Immature natural killer cell (primary cell): Measurements from ENCODE around the gene UBE2O. TPM values are rescaled to one million over a fixed set of nuclear protein-coding genes. Genes with fewer than 3 reads are reported as not detected.

Experiments
- DNase-seq, 3 donors: peaks; one replicate each; pipeline ENCODE4 v3.0.0; 2022; ENCODE audit warnings: mixed read lengths in 1 of 3
- H3K27ac Mint-ChIP-seq, 6 donors: one replicate each; pipeline ENCODE4 v1.8.0; 2020; ENCODE audit warnings: mixed read lengths in 6 of 6, mild to moderate bottlenecking in 5 of 6, inconsistent platforms in 4 of 6, moderate library complexity in 3 of 6
- H3K27me3 Mint-ChIP-seq, 3 donors: one replicate each; pipeline ENCODE4 v1.8.0; 2020 to 2021; ENCODE audit warnings: low read depth in 3 of 3, mild to moderate bottlenecking in 3 of 3, mixed read lengths in 3 of 3, moderate library complexity in 3 of 3, inconsistent platforms in 1 of 3
- H3K36me3 Mint-ChIP-seq, 3 donors: one replicate each; pipeline ENCODE4 v1.8.0; 2020; ENCODE audit warnings: mixed read lengths in 3 of 3, inconsistent platforms in 2 of 3, mild to moderate bottlenecking in 2 of 3
- H3K4me1 Mint-ChIP-seq, 2 donors: one replicate each; pipeline ENCODE4 v1.8.0; 2020; ENCODE audit warnings: inconsistent platforms in 2 of 2, mild to moderate bottlenecking in 2 of 2, mixed read lengths in 2 of 2, moderate library complexity in 1 of 2
- H3K4me3 Mint-ChIP-seq, 5 donors: one replicate each; pipeline ENCODE4 v1.8.0; 2020; ENCODE audit warnings: mild to moderate bottlenecking in 5 of 5, mixed read lengths in 5 of 5, inconsistent platforms in 3 of 5, moderate library complexity in 3 of 5
- H3K9me3 Mint-ChIP-seq, 6 donors: one replicate each; pipeline ENCODE4 v1.8.0; 2020; ENCODE audit warnings: mild to moderate bottlenecking in 6 of 6, mixed read lengths in 6 of 6, inconsistent platforms in 4 of 6, moderate library complexity in 3 of 6
- polyA plus RNA-seq, 3 donors: library from polyadenylated mRNA; unstranded; fragments of 300-500 nt; fragmentation: Illumina TruSeq; gene quantifications; one replicate each; pipeline ENCODE4 v1.2.3, GENCODE V29; 2021

UBE2O gene
- polyA plus RNA-seq, 3 donors from 2014 or later: 0.19 to 14.3 (median 5.2) TPM

- H3K9me3 Mint-ChIP-seq: no peaks in the 10 kb centered on the region
- H3K27ac Mint-ChIP-seq: peak overlapping the region in 4 of 6 donors; percentile 17 to 55 (median 22)
- peaks cover 18 to 30% (median 24%) of the 10 kb centered on the region in 3 donors for H3K36me3 Mint-ChIP-seq
- DNase-seq: no peak
- H3K4me3 Mint-ChIP-seq: peak overlapping the region in 1 of 5 donors; percentile 73
- peaks cover 0 to 10% (median 6%) of the 10 kb centered on the region in 3 donors for H3K27me3 Mint-ChIP-seq
- peaks cover 28 to 49% of the 10 kb centered on the region in 2 donors for H3K4me1 Mint-ChIP-seq
Observed at GRCh38 chr17:76405967-76406647, 46.8 kb downstream of the UBE2O start.

DNA sequence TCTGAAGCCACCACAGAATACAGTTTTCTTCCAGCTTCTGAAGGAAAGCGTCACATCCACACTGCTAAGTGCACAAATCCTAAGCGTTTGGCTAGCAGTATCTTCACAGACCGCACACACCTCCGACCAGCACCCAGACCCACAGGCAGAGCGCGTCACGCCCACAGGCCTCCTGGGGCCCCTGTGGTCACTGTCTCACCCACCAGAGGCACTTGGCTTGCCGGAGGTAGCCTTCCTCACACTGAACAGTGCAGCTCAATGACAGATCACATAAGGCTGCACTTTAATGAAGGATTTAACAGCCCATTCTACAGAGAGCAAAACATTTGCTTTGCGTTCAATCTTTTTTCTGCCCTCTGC is 47.4 kb downstream of the UBE2O start:
- Mint-ChIP-seq H3K4me1 (peaks cover 28 to 49% of the 10 kb centered on the region in 2 donors), H3K27me3 (peaks cover 0 to 10% (median 6%) of the 10 kb centered on the region in 3 donors), H3K4me3 (peak overlapping the region in 1 of 5 donors; percentile 73), H3K36me3 (peaks cover 19 to 33% (median 27%) of the 10 kb centered on the region in 3 donors), H3K9me3 (no peaks in the 10 kb centered on the region), H3K27ac (peak overlapping the region in 4 of 6 donors; percentile 17 to 55 (median 25))
- DNase-seq: peak; percentile 62 to 68 (median 65)

GRCh38 chr17:76404976-76405563 is 47.9 kb downstream of the UBE2O start:
- Mint-ChIP-seq H3K4me3 (peak overlapping the region in 1 of 5 donors; percentile 73), H3K36me3 (peaks cover 19 to 33% (median 27%) of the 10 kb centered on the region in 3 donors), H3K9me3 (no peaks in the 10 kb centered on the region), H3K27me3 (peaks cover 0 to 10% (median 6%) of the 10 kb centered on the region in 3 donors), H3K4me1 (peaks cover 28 to 49% of the 10 kb centered on the region in 2 donors), H3K27ac (peak overlapping the region in 2 of 6 donors; percentile 17 to 55)
- no peak for DNase-seq

GRCh38 chr17:76404256-76404655 is 48.7 kb downstream of the UBE2O start:
- peak overlapping the region in 1 of 6 donors; percentile 25 for H3K27ac Mint-ChIP-seq

GRCh38 chr17:76402711-76403110 is 50.2 kb downstream of the UBE2O start:
- peaks cover 23 to 35% of the 10 kb centered on the region in 2 donors for H3K4me1 Mint-ChIP-seq
- H3K36me3 Mint-ChIP-seq: peaks cover 26 to 48% (median 33%) of the 10 kb centered on the region in 3 donors
- peak overlapping the region in 1 of 6 donors; percentile 12 for H3K27ac Mint-ChIP-seq
- peaks cover 0 to 6% (median 4%) of the 10 kb centered on the region in 3 donors for H3K27me3 Mint-ChIP-seq
- DNase-seq: no peak
- H3K9me3 Mint-ChIP-seq: no peaks in the 10 kb centered on the region
- no peak overlapping the region for H3K4me3 Mint-ChIP-seq

More at GRCh38 chr17:76404256-76404655, 48.7 kb downstream of the UBE2O start:
- peaks cover 28 to 49% of the 10 kb centered on the region in 2 donors for H3K4me1 Mint-ChIP-seq
- peaks cover 0 to 10% (median 6%) of the 10 kb centered on the region in 3 donors for H3K27me3 Mint-ChIP-seq
- no peak for DNase-seq
- H3K36me3 Mint-ChIP-seq: peaks cover 19 to 39% (median 27%) of the 10 kb centered on the region in 3 donors
- no peak overlapping the region for H3K4me3 Mint-ChIP-seq
- no peaks in the 10 kb centered on the region for H3K9me3 Mint-ChIP-seq

DNA sequence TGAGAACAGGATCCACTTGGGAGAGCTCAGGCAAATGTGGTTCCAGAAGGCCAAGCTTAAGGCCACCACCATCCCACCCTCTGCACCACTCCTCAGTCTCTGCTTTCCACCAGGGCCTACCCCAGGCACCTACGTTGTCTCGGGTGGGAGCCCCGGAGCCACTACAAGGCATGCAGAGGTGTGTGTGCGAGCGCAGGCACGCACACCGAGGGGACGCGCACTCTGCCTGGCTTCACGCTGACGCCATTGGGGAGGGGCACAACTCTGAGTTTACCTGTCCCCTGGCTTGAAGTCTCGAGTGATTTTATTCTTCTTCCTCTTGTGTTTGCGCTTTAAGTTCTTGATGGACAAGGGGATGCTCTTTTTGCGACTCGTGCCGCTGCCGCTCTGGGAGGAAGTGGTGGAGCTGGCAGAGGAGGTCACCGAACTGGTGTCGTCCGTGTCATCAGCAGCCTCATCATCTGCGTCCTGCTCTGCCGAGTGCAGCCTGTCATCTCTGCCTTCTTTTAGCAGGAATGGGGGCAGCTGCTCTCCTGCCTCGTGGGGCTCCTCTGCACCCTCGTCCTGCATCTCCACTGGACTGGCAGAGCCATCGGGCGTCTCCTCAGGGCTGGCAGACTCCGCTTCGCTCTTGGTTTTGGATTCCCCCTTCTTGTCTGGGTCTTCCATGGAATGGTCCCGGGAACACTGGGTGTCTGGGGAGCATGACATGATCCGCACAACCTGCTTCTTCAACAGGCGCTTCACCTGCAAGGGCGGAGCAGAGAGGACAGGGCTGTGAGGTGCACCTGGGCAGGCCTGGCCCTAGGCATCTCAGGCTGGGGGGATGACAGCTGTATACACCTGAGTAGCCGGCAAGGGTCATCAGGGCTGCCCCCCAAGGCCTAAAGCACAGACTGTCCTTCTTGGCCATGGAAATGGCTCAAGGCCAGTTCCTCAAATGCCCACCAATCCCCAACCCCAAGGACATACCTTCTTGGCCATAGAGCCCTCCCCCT is 53.5 kb downstream of the UBE2O start:
- no peak overlapping the region for H3K27ac Mint-ChIP-seq
- H3K4me3 Mint-ChIP-seq: no peak overlapping the region
- H3K36me3 Mint-ChIP-seq: peaks cover 24 to 52% (median 35%) of the 10 kb centered on the region in 3 donors
- no peaks in the 10 kb centered on the region for H3K27me3 Mint-ChIP-seq
- no peak for DNase-seq
- H3K9me3 Mint-ChIP-seq: no peaks in the 10 kb centered on the region
- peaks cover 5 to 10% of the 10 kb centered on the region in 2 donors for H3K4me1 Mint-ChIP-seq

DNA sequence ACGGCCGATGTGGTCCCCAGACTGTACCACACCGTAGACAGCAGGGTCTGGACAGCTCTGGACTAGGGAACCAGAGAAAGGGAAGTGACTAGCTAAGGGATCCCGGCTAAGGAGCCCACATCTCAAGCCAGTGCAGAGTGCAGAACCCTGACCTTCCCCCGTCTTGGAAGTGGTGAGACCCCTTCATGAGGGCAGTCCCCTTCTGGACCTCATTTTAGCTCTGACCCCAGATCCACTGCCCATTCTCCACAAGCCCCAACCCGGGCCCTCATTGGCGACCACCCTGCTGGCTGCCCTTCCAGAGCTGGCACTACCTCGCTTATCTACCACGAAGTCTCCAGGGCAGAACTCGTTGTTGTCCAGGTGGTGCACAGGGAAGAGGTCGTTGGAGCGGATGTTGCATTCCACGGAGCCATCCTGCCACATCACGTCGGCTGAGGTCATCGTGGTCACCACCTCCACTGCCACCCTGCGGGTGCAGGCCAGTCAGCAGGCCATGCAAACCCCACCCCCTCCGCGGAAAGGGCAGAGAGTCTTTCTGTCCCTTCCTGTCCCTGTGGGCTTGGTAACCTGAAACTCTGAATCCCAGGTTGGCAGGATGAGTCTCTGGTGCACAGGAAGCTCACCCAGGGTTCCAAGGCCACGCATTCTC is 54.3 kb downstream of the UBE2O start:
- H3K4me3 Mint-ChIP-seq: no peak overlapping the region
- DNase-seq: no peak
- H3K27ac Mint-ChIP-seq: no peak overlapping the region
- H3K9me3 Mint-ChIP-seq: no peaks in the 10 kb centered on the region
- no peaks in the 10 kb centered on the region for H3K27me3 Mint-ChIP-seq
- H3K4me1 Mint-ChIP-seq: peaks cover 2 to 3% of the 10 kb centered on the region in 2 donors
- peaks cover 22 to 51% (median 26%) of the 10 kb centered on the region in 3 donors for H3K36me3 Mint-ChIP-seq

DNA sequence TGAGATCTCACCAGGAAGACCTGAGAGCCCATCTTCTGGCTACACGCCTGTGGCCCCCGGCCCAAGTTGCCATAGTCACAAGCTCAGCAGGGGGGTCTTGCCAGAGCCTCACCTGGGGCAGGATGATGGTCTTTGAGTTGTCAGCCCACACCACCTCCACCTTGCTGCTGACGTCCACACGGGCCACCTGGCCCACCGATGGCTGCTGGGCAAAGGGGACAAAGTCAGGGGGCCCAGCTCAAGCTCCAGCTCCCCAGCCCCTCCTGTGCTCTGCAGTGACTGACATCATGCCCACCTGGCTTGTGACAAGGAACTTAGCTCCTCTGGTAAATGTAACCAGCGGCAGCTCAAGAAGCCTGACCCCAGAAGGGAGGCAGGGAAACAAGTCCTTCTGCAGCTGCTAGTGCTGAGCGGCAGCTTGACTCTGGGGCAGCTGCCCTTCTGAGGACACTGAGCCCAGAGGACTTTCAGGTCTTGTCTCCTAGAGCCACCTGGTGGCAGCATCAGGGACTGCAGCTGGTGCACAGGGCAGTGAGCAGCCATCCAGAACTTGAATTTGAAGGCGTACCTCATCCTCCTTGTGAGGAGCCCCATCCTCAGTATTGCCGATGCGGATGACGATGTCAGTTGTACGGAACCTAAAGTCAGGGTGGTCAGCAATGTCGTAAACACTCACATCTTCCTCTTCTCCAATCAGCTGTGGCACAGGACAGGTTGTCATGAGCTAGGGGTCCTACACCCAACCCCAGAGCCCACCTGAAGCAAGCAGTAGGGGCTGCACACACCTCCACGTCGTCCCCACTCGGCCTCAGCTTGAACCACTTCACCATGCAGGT is 55.0 kb downstream of the UBE2O start:
- no peak overlapping the region for H3K27ac Mint-ChIP-seq
- peaks cover 23 to 50% (median 24%) of the 10 kb centered on the region in 3 donors for H3K36me3 Mint-ChIP-seq
- DNase-seq: peak; percentile 71 to 77 (median 73)
- peaks cover 0 to 4% (median 0%) of the 10 kb centered on the region in 3 donors for H3K27me3 Mint-ChIP-seq
- peaks cover 0 to 3% of the 10 kb centered on the region in 2 donors for H3K4me1 Mint-ChIP-seq
- no peaks in the 10 kb centered on the region for H3K9me3 Mint-ChIP-seq
- no peak overlapping the region for H3K4me3 Mint-ChIP-seq

DNA sequence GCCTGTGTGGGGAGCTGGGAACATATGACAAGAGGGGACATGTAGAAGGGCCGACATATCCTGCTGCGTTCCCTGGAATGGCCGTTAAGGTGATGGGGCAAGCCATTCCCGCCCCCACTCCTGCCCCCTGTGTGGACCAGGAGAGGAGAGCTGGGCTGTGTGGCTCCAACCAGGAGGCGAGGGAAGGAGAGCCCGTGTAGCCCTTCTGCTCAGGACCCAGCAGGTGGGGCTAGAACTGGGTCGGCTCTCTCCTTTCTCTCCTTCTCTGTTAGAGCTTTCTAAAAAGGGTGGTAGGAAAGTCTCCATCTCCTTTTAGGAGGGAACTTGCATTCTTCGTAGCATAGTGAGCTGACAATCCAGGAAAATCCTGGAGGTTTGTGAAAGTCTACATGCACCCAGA is 55.8 kb downstream of the UBE2O start:
- DNase-seq: no peak
- peaks cover 0 to 3% of the 10 kb centered on the region in 2 donors for H3K4me1 Mint-ChIP-seq
- H3K27me3 Mint-ChIP-seq: peaks cover 0 to 4% (median 0%) of the 10 kb centered on the region in 3 donors
- H3K36me3 Mint-ChIP-seq: peaks cover 19 to 43% (median 21%) of the 10 kb centered on the region in 3 donors
- no peak overlapping the region for H3K27ac Mint-ChIP-seq
- no peak overlapping the region for H3K4me3 Mint-ChIP-seq
- H3K9me3 Mint-ChIP-seq: no peaks in the 10 kb centered on the region

- H3K4me1 Mint-ChIP-seq: peaks cover 0 to 3% of the 10 kb centered on the region in 2 donors
- H3K27me3 Mint-ChIP-seq: peaks cover 0 to 4% (median 2%) of the 10 kb centered on the region in 3 donors
- no peaks in the 10 kb centered on the region for H3K9me3 Mint-ChIP-seq
- no peak overlapping the region for H3K27ac Mint-ChIP-seq
- no peak overlapping the region for H3K4me3 Mint-ChIP-seq
- H3K36me3 Mint-ChIP-seq: peaks cover 11 to 34% (median 14%) of the 10 kb centered on the region in 3 donors
- DNase-seq: no peak
Observed at GRCh38 chr17:76395980-76396379, 57.0 kb downstream of the UBE2O start.

- Mint-ChIP-seq H3K36me3 (peaks cover 10 to 26% (median 14%) of the 10 kb centered on the region in 3 donors), H3K9me3 (no peaks in the 10 kb centered on the region), H3K4me1 (peaks cover 0 to 3% of the 10 kb centered on the region in 2 donors), H3K4me3 (no peak overlapping the region), H3K27me3 (peaks cover 2 to 5% (median 3%) of the 10 kb centered on the region in 3 donors), H3K27ac (peak overlapping the region in 1 of 6 donors; percentile 68)
- DNase-seq: no peak
Observed at GRCh38 chr17:76394166-76394565, 58.8 kb downstream of the UBE2O start.

DNA sequence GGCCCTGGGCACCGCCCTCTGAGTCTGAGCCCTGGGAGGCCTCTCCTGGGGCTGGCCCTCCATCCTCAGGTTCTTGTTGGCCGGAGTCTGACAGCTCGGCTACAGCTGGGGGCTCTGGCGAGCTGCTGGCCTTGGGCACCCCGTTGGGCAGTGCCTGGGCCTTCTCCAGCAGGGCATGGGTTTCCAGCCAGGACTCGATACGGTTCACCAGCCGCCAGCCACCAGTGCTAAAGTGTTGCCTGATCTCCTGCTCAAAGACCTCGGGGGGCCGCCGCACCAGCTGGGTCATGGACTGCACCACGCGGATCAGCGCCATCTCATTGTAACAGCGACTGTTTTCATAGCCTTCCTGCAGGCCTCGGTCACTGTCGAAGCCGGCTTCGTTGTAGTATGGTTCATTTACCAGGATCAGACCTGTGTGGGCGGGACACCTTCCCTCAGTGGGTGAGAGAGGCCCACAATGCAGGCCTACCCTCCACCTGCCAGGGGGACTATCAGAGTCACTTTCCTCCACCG is 61.7 kb downstream of the UBE2O start:
- H3K27ac Mint-ChIP-seq: no peak overlapping the region
- H3K36me3 Mint-ChIP-seq: peaks cover 0 to 12% (median 7%) of the 10 kb centered on the region in 3 donors
- H3K4me3 Mint-ChIP-seq: no peak overlapping the region
- H3K27me3 Mint-ChIP-seq: peaks cover 3 to 5% (median 4%) of the 10 kb centered on the region in 3 donors
- no peaks in the 10 kb centered on the region for H3K9me3 Mint-ChIP-seq
- peaks cover 0 to 3% of the 10 kb centered on the region in 2 donors for H3K4me1 Mint-ChIP-seq
- DNase-seq: no peak
